Measurements from ENCODE around the gene BBX.
A peak's percentile ranks its signal among the peaks of the same experiment; 100 is the strongest.

GRCh38 chr3:107794664-107795443 is 272.1 kb downstream of the BBX start:
- TF ChIP-seq REST (IDR thresholded peaks at IDR 0.05; ENCODE audit: borderline replicate concordance): no peak
- TF ChIP-seq CTCF (IDR thresholded peaks at IDR 0.05; ENCODE audit: poor library complexity, severe bottlenecking): peak; percentile 14
- no peak for TF ChIP-seq RAD21 (conservative IDR thresholded peaks at IDR 0.05)

All from neural cell (in vitro differentiated cells).